ENCODE results near the gene KCNV2. TPM values are rescaled to one million over a fixed set of nuclear protein-coding genes. Genes with fewer than 3 reads are reported as not detected.

The KCNV2 gene
- total and polyA plus RNA-seq, 2 donors (not counting 1 experiment from before 2014, with no cell fraction given), result not detected

GRCh38 chr9:2778816-2779215, 61.5 kb downstream of the KCNV2 start:
- WGBS (ENCODE audit: insufficient coverage), result 100% methylated on average over 2 of the region's 2 CpGs
- intact Hi-C loops (cut with micrococcal nuclease), result no loop called here
- H3K27ac Mint-ChIP-seq, result no peak overlapping the region
- H3K27me3 Mint-ChIP-seq, result no peaks in the 10 kb centered on the region
- no peaks in the 10 kb centered on the region for H3K4me1 ChIP-seq (ENCODE audit: control insufficient read depth in 2 of 2, insufficient read depth in 2 of 2, low read length in 2 of 2)
- ATAC-seq (ENCODE audit: low read depth), result no peak
- no peak for TF ChIP-seq CTCF (IDR thresholded peaks at IDR 0.05)
- no peak for TF ChIP-seq EZH2 (IDR thresholded peaks at IDR 0.05; ENCODE audit: borderline replicate concordance, insufficient read depth, low read depth, low read length, poor library complexity, severe bottlenecking)
- no peak overlapping the region for H3K4me3 Mint-ChIP-seq
- peaks cover 18% of the 10 kb centered on the region for H3K9me3 Mint-ChIP-seq (ENCODE audit: insufficient read depth)
- no peaks in the 10 kb centered on the region for H4K20me1 ChIP-seq (ENCODE audit: control insufficient read depth, insufficient read depth, low read length, poor library complexity, severe bottlenecking)
- POLR2A ChIA-PET, result no interaction called here
- H3K4me1 Mint-ChIP-seq, result no peaks in the 10 kb centered on the region
- H3K4me2 ChIP-seq (replicated peaks; ENCODE audit: low read depth, low read length, poor library complexity, severe bottlenecking), result no peak overlapping the region
- no peaks in the 10 kb centered on the region for H3K27me3 ChIP-seq (replicated peaks in 1 of 4; ENCODE audit: control extremely low read depth in 1 of 4, control insufficient read depth in 3 of 4, insufficient read depth in 4 of 4, low read length in 3 of 4)
- H3K9ac ChIP-seq (ENCODE audit: low read length), result no peak overlapping the region
- CTCF ChIA-PET, result no interaction called here
- H3K9me3 ChIP-seq (ENCODE audit: control extremely low read depth in 1 of 3, control insufficient read depth in 2 of 3, insufficient read depth in 1 of 3, low read length in 2 of 3), result peaks cover 0 to 12% (median 10%) of the 10 kb centered on the region in 3 donors
- DNase-seq, result no peak
- no peak overlapping the region for H3K4me3 ChIP-seq (ENCODE audit: control extremely low read depth in 1 of 5, extremely low read depth in 1 of 5, insufficient read depth in 1 of 5, low read depth in 2 of 5, low read length in 4 of 5)
- peaks cover 13 to 28% of the 10 kb centered on the region in 2 experiments for H3K36me3 ChIP-seq (replicated peaks in 1 of 2; ENCODE audit: control extremely low read depth in 1 of 2, control insufficient read depth in 1 of 2, extremely low read depth in 1 of 2, insufficient read depth in 2 of 2, low read length in 1 of 2)
- no peak overlapping the region for H2AFZ ChIP-seq (ENCODE audit: insufficient read depth, low read depth, low read length, poor library complexity, severe bottlenecking)
- H3K79me2 ChIP-seq (ENCODE audit: control insufficient read depth, insufficient read depth, low read length), result no peaks in the 10 kb centered on the region
- no peak overlapping the region for H3K27ac ChIP-seq (ENCODE audit: low read length in 2 of 2)

Other genes with a start within 250 kb of the KCNV2 start
- gene VLDLR, start 95.7 kb upstream of the KCNV2 start, total RNA-seq, result 0.10 TPM in 1 of 2 replicates, not detected in the other
- 0.03 TPM in 1 of 2 replicates, not detected in the other for gene VLDLR, start 95.7 kb upstream of the KCNV2 start, polyA plus RNA-seq
- gene PUM3, start 126.6 kb downstream of the KCNV2 start, total RNA-seq, result 41.1 and 44.5 TPM in 2 replicates
- 10.4 and 14.2 TPM in 2 replicates for gene PUM3, start 126.6 kb downstream of the KCNV2 start, polyA plus RNA-seq

All from B cell (primary cell).